LNCAP (cell line): ENCODE results near the gene PLD5.

Source experiments
- CTCF ChIP-seq: fragments of 450-650 bp; IDR thresholded peaks from 2 replicates; pipeline ENCODE4 v1.5.1; 2017; ENCODE audit warnings: mild to moderate bottlenecking

The PLD5 gene

GRCh38 chr1:242132121-242132817 is 392.2 kb downstream of the PLD5 start:
- no peak for TF ChIP-seq CTCF

GRCh38 chr1:242128951-242129502 is 395.5 kb downstream of the PLD5 start:
- TF ChIP-seq CTCF, result peak; percentile 72

- TF ChIP-seq CTCF, result no peak
Observed at GRCh38 chr1:242120432-242120831, 404.1 kb downstream of the PLD5 start.

- TF ChIP-seq CTCF, result no peak
Observed at GRCh38 chr1:242100921-242101320, 423.6 kb downstream of the PLD5 start.

GRCh38 chr1:242093116-242093515 is 431.4 kb downstream of the PLD5 start:
- no peak for TF ChIP-seq CTCF

GRCh38 chr1:242089911-242090310 is 434.6 kb downstream of the PLD5 start:
- TF ChIP-seq CTCF, result no peak

GRCh38 chr1:242088875-242089274 is 435.6 kb downstream of the PLD5 start:
- TF ChIP-seq CTCF, result no peak
